ENCODE results near the gene ATP8B4.

DNA sequence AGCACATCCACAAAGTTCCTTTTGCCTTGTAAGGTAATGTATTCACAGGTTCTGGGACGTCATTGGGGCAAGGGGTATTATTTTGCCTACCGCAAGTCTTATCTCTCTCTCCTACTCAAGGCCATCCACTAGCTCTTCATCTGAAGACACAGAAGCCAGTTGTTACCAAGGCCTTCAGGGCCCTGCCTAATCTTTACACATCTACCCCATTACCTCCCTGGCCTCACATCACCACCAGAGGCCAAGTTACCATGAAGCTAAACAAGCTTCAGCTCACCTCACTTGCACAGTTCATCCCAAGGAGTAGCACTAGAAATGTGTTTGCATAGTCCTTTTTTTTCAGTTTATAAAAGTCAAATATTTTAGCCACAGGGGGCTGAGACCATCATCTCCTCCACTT, 34.1 kb downstream of the ATP8B4 start:
- TF ChIP-seq, protein P1, sequence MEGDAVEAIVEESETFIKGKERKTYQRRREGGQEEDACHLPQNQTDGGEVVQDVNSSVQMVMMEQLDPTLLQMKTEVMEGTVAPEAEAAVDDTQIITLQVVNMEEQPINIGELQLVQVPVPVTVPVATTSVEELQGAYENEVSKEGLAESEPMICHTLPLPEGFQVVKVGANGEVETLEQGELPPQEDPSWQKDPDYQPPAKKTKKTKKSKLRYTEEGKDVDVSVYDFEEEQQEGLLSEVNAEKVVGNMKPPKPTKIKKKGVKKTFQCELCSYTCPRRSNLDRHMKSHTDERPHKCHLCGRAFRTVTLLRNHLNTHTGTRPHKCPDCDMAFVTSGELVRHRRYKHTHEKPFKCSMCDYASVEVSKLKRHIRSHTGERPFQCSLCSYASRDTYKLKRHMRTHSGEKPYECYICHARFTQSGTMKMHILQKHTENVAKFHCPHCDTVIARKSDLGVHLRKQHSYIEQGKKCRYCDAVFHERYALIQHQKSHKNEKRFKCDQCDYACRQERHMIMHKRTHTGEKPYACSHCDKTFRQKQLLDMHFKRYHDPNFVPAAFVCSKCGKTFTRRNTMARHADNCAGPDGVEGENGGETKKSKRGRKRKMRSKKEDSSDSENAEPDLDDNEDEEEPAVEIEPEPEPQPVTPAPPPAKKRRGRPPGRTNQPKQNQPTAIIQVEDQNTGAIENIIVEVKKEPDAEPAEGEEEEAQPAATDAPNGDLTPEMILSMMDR (IDR thresholded peaks at IDR 0.05), result no peak
- TF ChIP-seq, protein P2, sequence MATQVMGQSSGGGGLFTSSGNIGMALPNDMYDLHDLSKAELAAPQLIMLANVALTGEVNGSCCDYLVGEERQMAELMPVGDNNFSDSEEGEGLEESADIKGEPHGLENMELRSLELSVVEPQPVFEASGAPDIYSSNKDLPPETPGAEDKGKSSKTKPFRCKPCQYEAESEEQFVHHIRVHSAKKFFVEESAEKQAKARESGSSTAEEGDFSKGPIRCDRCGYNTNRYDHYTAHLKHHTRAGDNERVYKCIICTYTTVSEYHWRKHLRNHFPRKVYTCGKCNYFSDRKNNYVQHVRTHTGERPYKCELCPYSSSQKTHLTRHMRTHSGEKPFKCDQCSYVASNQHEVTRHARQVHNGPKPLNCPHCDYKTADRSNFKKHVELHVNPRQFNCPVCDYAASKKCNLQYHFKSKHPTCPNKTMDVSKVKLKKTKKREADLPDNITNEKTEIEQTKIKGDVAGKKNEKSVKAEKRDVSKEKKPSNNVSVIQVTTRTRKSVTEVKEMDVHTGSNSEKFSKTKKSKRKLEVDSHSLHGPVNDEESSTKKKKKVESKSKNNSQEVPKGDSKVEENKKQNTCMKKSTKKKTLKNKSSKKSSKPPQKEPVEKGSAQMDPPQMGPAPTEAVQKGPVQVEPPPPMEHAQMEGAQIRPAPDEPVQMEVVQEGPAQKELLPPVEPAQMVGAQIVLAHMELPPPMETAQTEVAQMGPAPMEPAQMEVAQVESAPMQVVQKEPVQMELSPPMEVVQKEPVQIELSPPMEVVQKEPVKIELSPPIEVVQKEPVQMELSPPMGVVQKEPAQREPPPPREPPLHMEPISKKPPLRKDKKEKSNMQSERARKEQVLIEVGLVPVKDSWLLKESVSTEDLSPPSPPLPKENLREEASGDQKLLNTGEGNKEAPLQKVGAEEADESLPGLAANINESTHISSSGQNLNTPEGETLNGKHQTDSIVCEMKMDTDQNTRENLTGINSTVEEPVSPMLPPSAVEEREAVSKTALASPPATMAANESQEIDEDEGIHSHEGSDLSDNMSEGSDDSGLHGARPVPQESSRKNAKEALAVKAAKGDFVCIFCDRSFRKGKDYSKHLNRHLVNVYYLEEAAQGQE (IDR thresholded peaks at IDR 0.05; ENCODE audit: insufficient read depth in 1 of 2, low read depth in 2 of 2, low read length in 1 of 2), result no peak
- TF ChIP-seq POLR2AphosphoS5 (IDR thresholded peaks at IDR 0.05; ENCODE audit: low read depth, low read length), result no peak
- no peak for TF ChIP-seq TCF7L2 (IDR thresholded peaks at IDR 0.05; ENCODE audit: low read depth, low read length)

Measured in Panc1 (cell line).